Natural killer cell (primary cell): ENCODE results near the gene PIP4K2B. TPM values are rescaled to one million over a fixed set of nuclear protein-coding genes. Genes with fewer than 3 reads are reported as not detected.

Experiments used
- ATAC-seq, 3 donors: fragments of 150-1000 bp in 2 of 3; fragments of 200-7000 bp in 1 of 3; cut with Tn5 transposase; 1 replicate in 1 of 3; 2 replicates in 2 of 3; pipeline ENCODE4 v1.10.0; 2021; ENCODE audit warnings: mild to moderate bottlenecking in 2 of 3, moderate library complexity in 2 of 3
- DNase-seq, 2 donors: peaks; one replicate each; pipeline versions ENCODE4 v3.0.0 to v3.0.0-alpha.2; 2013 to 2021; ENCODE audit warnings: mixed read lengths in 1 of 2
- H3K27ac ChIP-seq: one replicate; pipeline ENCODE4 v1.5.1; 2013; ENCODE audit warnings: mild to moderate bottlenecking, low read length
- H3K27me3 ChIP-seq: one replicate; pipeline ENCODE4 v1.6.1; 2013; ENCODE audit warnings: low read length; ENCODE audit not compliant: control insufficient read depth, insufficient read depth
- H3K36me3 ChIP-seq: one replicate; pipeline ENCODE4 v1.6.1; 2013; ENCODE audit warnings: low read length; ENCODE audit not compliant: control insufficient read depth, insufficient read depth
- H3K4me1 ChIP-seq: one replicate; pipeline ENCODE4 v1.6.1; 2013; ENCODE audit warnings: low read length; ENCODE audit not compliant: control insufficient read depth, insufficient read depth
- H3K4me3 ChIP-seq: one replicate; pipeline ENCODE4 v1.5.1; 2013; ENCODE audit warnings: low read length
- H3K9me3 ChIP-seq: one replicate; pipeline ENCODE4 v1.6.1; 2013; ENCODE audit warnings: low read length; ENCODE audit not compliant: control insufficient read depth, insufficient read depth
- H3K27ac Mint-ChIP-seq, 2 donors: one replicate each; pipeline ENCODE4 v1.8.0; 2022; ENCODE audit warnings: mild to moderate bottlenecking in 2 of 2, mixed read lengths in 2 of 2, moderate library complexity in 1 of 2
- H3K27me3 Mint-ChIP-seq, 2 donors: one replicate each; pipeline ENCODE4 v1.8.0; 2022; ENCODE audit warnings: low read depth in 2 of 2, mixed read lengths in 2 of 2
- H3K36me3 Mint-ChIP-seq: one replicate; pipeline ENCODE4 v1.8.0; 2022; ENCODE audit warnings: mixed read lengths
- H3K4me1 Mint-ChIP-seq, 2 donors: one replicate each; pipeline ENCODE4 v1.8.0; 2022; ENCODE audit warnings: mixed read lengths in 2 of 2
- H3K4me3 Mint-ChIP-seq: one replicate; pipeline ENCODE4 v1.8.0; 2022; ENCODE audit warnings: mild to moderate bottlenecking, moderate library complexity, mixed read lengths
- H3K9me3 Mint-ChIP-seq, 2 donors: one replicate each; pipeline ENCODE4 v1.8.0; 2022; ENCODE audit warnings: mixed read lengths in 2 of 2
- WGBS: methylation state at CpG from one replicate; pipeline ENCODE4 v1.1.7; 2013; ENCODE audit warnings: missing lambda C conversion rate; ENCODE audit not compliant: insufficient coverage; 5-methylcytosine and 5-hydroxymethylcytosine counted together
- intact Hi-C: fragments of 100-400 bp; cut with micrococcal nuclease; formaldehyde crosslinking; loops from one replicate; pipeline ENCODE4 v1.14.2; 2022
- total RNA-seq, 4 donors: library from RNA; stranded (reverse); fragments of 120-200 nt in 1 of 4; gene quantifications; one replicate each; pipeline versions ENCODE4 v1.2.3 to v1.2.4, GENCODE V29; 2013 to 2022
- TF ChIP-seq, protein P1 (sequence below): fragments of 200-600 bp; IDR thresholded peaks from one replicate; pipeline ENCODE4 v1.8.0; 2022; ENCODE audit warnings: antibody characterized with exemption

The PIP4K2B gene
- total RNA-seq, 3 donors from 2014 or later (not counting 1 experiment from before 2014, with no cell fraction given) = 26.8 to 36.8 (median 36.3) TPM

GRCh38 chr17:38729886-38730525 lies 69.3 kb downstream of the PIP4K2B start, which contains the start of gene CISD3:
CISD3 (plus strand) TSS chr17:38730341; CDS start chr17:38730359, 18 bp downstream.
- peaks cover 2% of the 10 kb centered on the region for H3K36me3 ChIP-seq
- H3K4me1 ChIP-seq = peaks cover 83% of the 10 kb centered on the region
- intact Hi-C loops = loop anchor here (2.0 to 5.0 kb wide), 2 partner anchors 23 to 422 kb away; partner anchors contain the start of genes PLXDC1 and PSMB3
- no peaks in the 10 kb centered on the region for H3K9me3 ChIP-seq
- Mint-ChIP-seq H3K27ac (peak within 1 kb of the TSS; percentile 98 to 99), H3K4me3 (peak within 1 kb of the TSS; percentile 95), H3K27me3 (no peaks in the 10 kb centered on the region), H3K36me3 (no peaks in the 10 kb centered on the region), H3K4me1 (peaks cover 86 to 93% of the 10 kb centered on the region in 2 donors), H3K9me3 (no peaks in the 10 kb centered on the region)
- under 1% methylated on average over 92 of the region's 92 CpGs for whole genome bisulfite sequencing
- ATAC-seq (peak; percentile 68 to 89 (median 79)), DNase-seq (peak; percentile 88 to 95)
- H3K27ac ChIP-seq = peak within 1 kb of the TSS; percentile 82
- H3K4me3 ChIP-seq = peak within 1 kb of the TSS; percentile 69
- TF ChIP-seq, protein P1, sequence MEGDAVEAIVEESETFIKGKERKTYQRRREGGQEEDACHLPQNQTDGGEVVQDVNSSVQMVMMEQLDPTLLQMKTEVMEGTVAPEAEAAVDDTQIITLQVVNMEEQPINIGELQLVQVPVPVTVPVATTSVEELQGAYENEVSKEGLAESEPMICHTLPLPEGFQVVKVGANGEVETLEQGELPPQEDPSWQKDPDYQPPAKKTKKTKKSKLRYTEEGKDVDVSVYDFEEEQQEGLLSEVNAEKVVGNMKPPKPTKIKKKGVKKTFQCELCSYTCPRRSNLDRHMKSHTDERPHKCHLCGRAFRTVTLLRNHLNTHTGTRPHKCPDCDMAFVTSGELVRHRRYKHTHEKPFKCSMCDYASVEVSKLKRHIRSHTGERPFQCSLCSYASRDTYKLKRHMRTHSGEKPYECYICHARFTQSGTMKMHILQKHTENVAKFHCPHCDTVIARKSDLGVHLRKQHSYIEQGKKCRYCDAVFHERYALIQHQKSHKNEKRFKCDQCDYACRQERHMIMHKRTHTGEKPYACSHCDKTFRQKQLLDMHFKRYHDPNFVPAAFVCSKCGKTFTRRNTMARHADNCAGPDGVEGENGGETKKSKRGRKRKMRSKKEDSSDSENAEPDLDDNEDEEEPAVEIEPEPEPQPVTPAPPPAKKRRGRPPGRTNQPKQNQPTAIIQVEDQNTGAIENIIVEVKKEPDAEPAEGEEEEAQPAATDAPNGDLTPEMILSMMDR = peak; percentile 59
- no peaks in the 10 kb centered on the region for H3K27me3 ChIP-seq

GRCh38 chr17:38729368-38729885 lies 69.9 kb downstream of the PIP4K2B start:
- H3K4me1 ChIP-seq = peaks cover 83% of the 10 kb centered on the region
- DNase-seq = no peak
- peak overlapping the region; percentile 82 for H3K27ac ChIP-seq
- peaks cover 85 to 93% of the 10 kb centered on the region in 2 donors for H3K4me1 Mint-ChIP-seq
- peaks cover 6% of the 10 kb centered on the region for H3K36me3 ChIP-seq
- no peaks in the 10 kb centered on the region for H3K27me3 Mint-ChIP-seq
- H3K9me3 ChIP-seq = no peaks in the 10 kb centered on the region
- H3K27ac Mint-ChIP-seq = peak overlapping the region; percentile 98 to 99
- 36% methylated on average over 14 of the region's 14 CpGs for WGBS
- TF ChIP-seq, protein P1 = no peak
- peak overlapping the region; percentile 30 for H3K4me3 ChIP-seq
- ATAC-seq = no peak
- intact Hi-C loops = loop anchor here (2.0 to 5.0 kb wide), 2 partner anchors 23 to 423 kb away; partner anchors contain the start of genes PLXDC1 and PSMB3
- no peaks in the 10 kb centered on the region for H3K27me3 ChIP-seq
- peak overlapping the region; percentile 89 for H3K4me3 Mint-ChIP-seq
- H3K9me3 Mint-ChIP-seq = no peaks in the 10 kb centered on the region
- H3K36me3 Mint-ChIP-seq = no peaks in the 10 kb centered on the region

GRCh38 chr17:38728290-38728831 lies 71.0 kb downstream of the PIP4K2B start:
- Mint-ChIP-seq H3K4me3 (peak overlapping the region; percentile 89), H3K27ac (peak overlapping the region; percentile 98 to 99), H3K4me1 (peaks cover 81 to 90% of the 10 kb centered on the region in 2 donors), H3K36me3 (no peaks in the 10 kb centered on the region), H3K9me3 (no peaks in the 10 kb centered on the region), H3K27me3 (no peaks in the 10 kb centered on the region)
- WGBS = 11% methylated on average over 8 of the region's 8 CpGs
- peaks cover 85% of the 10 kb centered on the region for H3K4me1 ChIP-seq
- H3K27me3 ChIP-seq = no peaks in the 10 kb centered on the region
- ATAC-seq = peak; percentile 53 to 74 (median 56)
- intact Hi-C loops = loop anchor here (1.0 to 5.0 kb wide), 3 partner anchors 24 to 424 kb away; partner anchors contain the start of genes PLXDC1 and PSMB3
- DNase-seq = peak; percentile 69 to 91
- no peaks in the 10 kb centered on the region for H3K9me3 ChIP-seq
- H3K4me3 ChIP-seq = no peak overlapping the region
- peak overlapping the region; percentile 82 for H3K27ac ChIP-seq
- peaks cover 5% of the 10 kb centered on the region for H3K36me3 ChIP-seq
- TF ChIP-seq, protein P1 = no peak
